Testis (tissue), 2 donors: ENCODE data around the gene PPP6R3.
"Not testable (repeated sequence)": the region's sequence is repeated elsewhere in the genome, so short reads cannot be mapped to it uniquely, and the experiment has no call there.

Source experiments
- CTCF ChIP-seq, 3 experiments: fragments of 450-650 bp in 2 of 3; fragments of 200-600 bp in 1 of 3; sonication (generic) in 1 of 3; IDR thresholded peaks; one replicate each; pipeline ENCODE4 v1.5.1; 2016 to 2019; ENCODE audit warnings: antibody characterized with exemption in 3 of 3, mild to moderate bottlenecking in 2 of 3, moderate library complexity in 1 of 3
- POLR2A ChIP-seq: fragments of 450-650 bp; IDR thresholded peaks from one replicate; pipeline ENCODE4 v1.6.1; 2017; ENCODE audit warnings: antibody characterized with exemption, mild to moderate bottlenecking, moderate library complexity

- TF ChIP-seq CTCF (IDR thresholded peaks at IDR 0.05); POLR2A: not testable (repeated sequence)
Measured at GRCh38 chr11:68639322-68639721, 178.8 kb downstream of the PPP6R3 start.
